Effector memory CD8-positive, alpha-beta T cell (primary cell): Measurements from ENCODE around the gene POM121.
"Not testable (repeated sequence)": the region's sequence is repeated elsewhere in the genome, so short reads cannot be mapped to it uniquely, and the experiment has no call there.

ENCODE experiments used
- ATAC-seq: fragments of 150-1000 bp; cut with Tn5 transposase; replicated peaks from 2 replicates; pipeline ENCODE4 v1.10.0; 2021; ENCODE audit warnings: mild to moderate bottlenecking, moderate library complexity
- DNase-seq, 3 experiments: peaks; one replicate each; pipeline ENCODE4 v3.0.0; 2021
- H3K27ac Mint-ChIP-seq, 2 donors: one replicate each; pipeline ENCODE4 v1.8.0; 2022; ENCODE audit warnings: mild to moderate bottlenecking in 2 of 2, mixed read lengths in 2 of 2, moderate library complexity in 2 of 2
- H3K27me3 Mint-ChIP-seq, 2 donors: one replicate each; pipeline ENCODE4 v1.8.0; 2022; ENCODE audit warnings: mixed read lengths in 2 of 2
- H3K36me3 Mint-ChIP-seq: one replicate; pipeline ENCODE4 v1.8.0; 2022; ENCODE audit warnings: mild to moderate bottlenecking, moderate library complexity, mixed read lengths; ENCODE audit not compliant: insufficient read depth
- H3K4me1 Mint-ChIP-seq, 2 donors: one replicate each; pipeline ENCODE4 v1.8.0; 2022; ENCODE audit warnings: low read depth in 2 of 2, mixed read lengths in 2 of 2
- H3K4me3 Mint-ChIP-seq, 2 donors: one replicate each; pipeline ENCODE4 v1.8.0; 2022; ENCODE audit warnings: mild to moderate bottlenecking in 2 of 2, mixed read lengths in 2 of 2, moderate library complexity in 2 of 2
- H3K9me3 Mint-ChIP-seq, 2 donors: one replicate each; pipeline ENCODE4 v1.8.0; 2022; ENCODE audit warnings: mixed read lengths in 2 of 2

The POM121 gene

DNA sequence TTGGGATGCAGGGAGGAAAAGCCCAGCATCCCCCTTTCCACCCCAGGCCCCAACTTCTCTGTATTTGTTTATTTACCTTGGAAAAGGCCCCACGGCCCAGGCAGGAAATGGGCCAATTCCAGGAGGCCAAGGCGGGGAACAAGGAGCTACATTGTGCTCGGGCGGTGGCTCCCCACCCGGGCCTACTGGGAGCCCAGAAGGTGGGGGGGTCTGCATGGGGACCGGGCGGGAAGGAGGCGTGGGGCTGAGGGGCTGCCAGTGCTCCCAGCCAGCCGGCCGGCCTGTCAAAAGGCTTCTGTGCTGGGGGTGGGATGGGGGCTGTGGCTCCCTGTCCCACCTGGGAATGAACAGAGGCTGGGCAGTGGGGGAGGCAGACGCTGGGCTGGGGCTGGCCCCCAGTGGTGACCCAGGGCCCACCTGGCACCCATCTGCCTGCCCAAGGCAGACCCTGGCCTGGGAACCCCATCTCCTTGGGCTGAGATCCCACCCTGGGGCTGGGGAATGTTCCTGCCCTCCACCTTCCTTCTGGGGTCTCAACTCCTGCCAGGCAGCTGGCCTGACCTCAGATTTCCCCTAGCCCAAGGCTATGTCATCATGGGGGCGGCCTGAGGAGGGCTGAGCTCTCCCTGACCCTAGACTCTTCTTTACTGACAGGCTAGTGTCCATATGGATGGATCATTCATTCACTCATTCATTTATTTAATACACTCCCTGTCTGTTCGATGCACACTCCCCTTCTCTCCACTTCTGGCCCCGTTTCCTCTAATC, 65.4 kb downstream of the POM121 start:
- not testable (repeated sequence) for H3K27ac Mint-ChIP-seq, H3K27me3 Mint-ChIP-seq, H3K4me3 Mint-ChIP-seq, H3K4me1 Mint-ChIP-seq, DNase-seq, H3K36me3 Mint-ChIP-seq, H3K9me3 Mint-ChIP-seq, ATAC-seq

DNA sequence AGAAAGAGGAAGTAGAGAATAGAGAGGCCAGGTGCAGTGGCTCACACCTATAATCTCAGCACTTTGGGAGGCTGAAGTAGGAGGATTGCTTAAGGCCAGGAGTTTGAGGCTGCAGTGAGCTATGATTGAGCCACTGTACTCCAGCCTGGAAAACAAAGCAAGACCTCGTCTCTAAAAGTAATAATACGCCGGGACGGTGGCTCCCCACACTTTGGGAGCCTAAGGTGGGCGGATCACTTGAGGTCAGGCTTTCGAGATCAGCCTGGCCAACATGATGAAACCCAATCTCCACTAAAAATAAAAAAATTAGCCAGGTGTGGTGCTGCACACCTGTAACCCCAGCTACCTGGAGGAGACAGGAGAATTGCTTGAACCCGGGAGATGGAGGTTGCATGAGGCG, 70.6 kb downstream of the POM121 start:
- H3K4me1 Mint-ChIP-seq, H3K36me3 Mint-ChIP-seq, H3K27me3 Mint-ChIP-seq, ATAC-seq, DNase-seq, H3K9me3 Mint-ChIP-seq, H3K27ac Mint-ChIP-seq, H3K4me3 Mint-ChIP-seq: not testable (repeated sequence)

DNA sequence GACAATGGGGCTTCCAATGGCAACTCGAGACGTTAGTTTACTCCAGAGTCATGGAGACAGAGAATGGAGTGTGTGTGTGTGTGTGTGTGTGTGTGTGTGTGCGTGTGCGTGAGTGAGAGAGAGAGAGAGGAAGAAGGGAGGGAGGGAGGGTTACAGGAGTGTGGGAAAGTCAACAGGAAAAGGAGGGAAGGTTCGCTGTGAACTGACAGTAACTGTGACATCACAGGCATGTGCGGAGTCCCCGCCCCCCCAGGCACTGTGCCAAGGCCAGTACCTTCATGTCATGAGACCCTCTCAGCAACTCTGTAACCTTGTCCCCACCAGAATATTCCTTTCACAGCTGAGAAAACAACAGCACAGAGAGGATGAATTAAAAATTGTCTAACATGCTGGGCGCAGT, 72.6 kb downstream of the POM121 start:
- H3K27ac Mint-ChIP-seq, DNase-seq, ATAC-seq, H3K4me3 Mint-ChIP-seq, H3K27me3 Mint-ChIP-seq, H3K36me3 Mint-ChIP-seq, H3K9me3 Mint-ChIP-seq, H3K4me1 Mint-ChIP-seq: not testable (repeated sequence)

DNA sequence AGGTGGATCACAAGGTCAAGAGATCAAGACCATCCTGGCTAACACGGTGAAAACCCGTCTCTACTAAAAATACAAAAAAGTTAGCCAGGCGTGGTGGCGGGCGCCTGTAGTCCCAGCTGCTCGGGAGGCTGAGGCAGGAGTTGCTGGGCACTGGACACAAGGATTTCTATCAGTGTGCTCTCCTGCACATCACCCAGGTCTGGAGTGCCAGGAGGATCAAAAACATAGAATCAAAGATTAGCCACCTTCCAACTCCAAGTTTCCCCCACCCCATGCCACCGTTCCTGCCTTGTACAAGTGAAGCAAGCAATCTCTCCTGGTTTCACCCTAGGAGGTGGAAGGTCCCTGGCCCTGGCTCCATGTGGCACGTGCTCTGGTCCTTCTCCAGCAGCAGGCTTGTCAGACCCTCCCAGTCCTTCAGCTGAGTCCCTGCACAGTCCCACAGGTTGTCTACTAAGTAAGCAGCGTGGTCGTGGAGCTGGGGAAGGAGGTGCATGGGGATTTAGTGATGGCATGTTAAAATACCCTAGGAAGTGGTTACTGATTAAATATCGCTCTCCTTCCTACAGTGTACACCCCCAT, 73.1 kb downstream of the POM121 start:
- H3K27me3 Mint-ChIP-seq, H3K9me3 Mint-ChIP-seq, H3K4me3 Mint-ChIP-seq, DNase-seq, H3K4me1 Mint-ChIP-seq, H3K36me3 Mint-ChIP-seq, ATAC-seq, H3K27ac Mint-ChIP-seq: not testable (repeated sequence)
